NCI-H510A treated with DMSO at 0.1 percent for 48 hours (cell line): ENCODE measurements around the gene TSC22D1.

ENCODE experiments used
- DNase-seq: peaks from one replicate; lab custom pipeline; 2025; lab: John Stamatoyannopoulos, UW

The TSC22D1 gene

DNA sequence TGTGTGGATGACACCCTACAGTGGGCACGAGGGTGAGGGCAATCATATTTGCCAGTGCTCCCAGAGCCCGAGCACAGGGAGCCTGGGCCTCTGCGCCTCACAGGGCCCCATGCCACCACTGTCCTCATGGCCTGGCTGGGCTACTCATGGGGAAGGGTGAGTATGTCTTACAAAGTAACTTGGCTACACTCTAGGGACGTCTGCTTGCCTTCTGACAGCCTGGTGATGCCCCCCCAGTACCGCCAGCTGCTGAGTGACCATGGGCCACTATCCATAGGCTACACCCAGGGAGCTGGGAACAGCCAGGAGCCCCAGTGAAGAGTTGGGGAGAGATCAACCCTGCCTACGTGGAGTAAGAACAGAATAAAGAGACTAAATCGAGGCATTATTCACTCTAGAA lies 123.7 kb downstream of the TSC22D1 start:
- DNase-seq = no peak

DNA sequence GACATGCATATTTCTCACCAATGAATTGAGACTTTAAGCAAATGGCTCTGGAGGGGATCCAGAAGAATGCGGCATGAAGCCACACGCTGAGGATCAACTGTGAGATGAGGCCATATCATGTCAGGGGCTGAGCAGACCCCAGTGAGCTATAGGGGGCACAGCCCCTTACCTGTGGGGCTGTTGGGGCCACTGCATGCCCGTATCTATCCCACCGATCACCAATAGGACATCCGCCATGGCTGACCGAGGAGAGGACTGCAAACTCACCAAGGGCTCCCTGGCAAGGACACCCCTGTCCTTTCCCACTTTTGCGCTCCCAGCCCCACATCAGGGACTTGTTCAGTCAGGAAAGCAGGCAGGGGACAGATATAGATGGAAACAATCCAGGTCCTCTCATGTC lies 124.5 kb downstream of the TSC22D1 start:
- DNase-seq = no peak

- DNase-seq = no peak
Measured at GRCh38 chr13:44451126-44451525, 125.0 kb downstream of the TSC22D1 start.

- DNase-seq = no peak
Measured at GRCh38 chr13:44449999-44450821, 125.9 kb downstream of the TSC22D1 start.

GRCh38 chr13:44448875-44449274 lies 127.3 kb downstream of the TSC22D1 start:
- DNase-seq = no peak

DNA sequence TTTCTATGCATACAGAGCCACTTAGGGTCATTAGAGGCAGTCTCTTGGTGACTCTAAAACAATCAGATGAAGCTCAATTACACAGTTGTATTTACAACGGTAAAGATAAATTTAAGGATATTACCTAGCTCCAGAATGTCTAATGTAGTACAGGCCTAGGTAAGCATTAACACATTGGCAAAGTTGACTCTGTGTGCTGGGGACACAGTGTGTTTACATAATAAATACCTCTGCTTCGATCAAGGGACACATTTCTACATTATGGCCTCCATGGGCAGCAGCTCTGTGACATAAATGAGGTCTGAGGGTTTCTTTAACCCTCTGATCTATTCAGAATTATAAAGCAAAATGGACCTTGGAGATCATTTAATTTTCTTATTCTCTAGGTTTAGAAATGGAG lies 127.8 kb downstream of the TSC22D1 start:
- no peak for DNase-seq

- no peak for DNase-seq
Measured at GRCh38 chr13:44447783-44448321, 128.3 kb downstream of the TSC22D1 start.

DNA sequence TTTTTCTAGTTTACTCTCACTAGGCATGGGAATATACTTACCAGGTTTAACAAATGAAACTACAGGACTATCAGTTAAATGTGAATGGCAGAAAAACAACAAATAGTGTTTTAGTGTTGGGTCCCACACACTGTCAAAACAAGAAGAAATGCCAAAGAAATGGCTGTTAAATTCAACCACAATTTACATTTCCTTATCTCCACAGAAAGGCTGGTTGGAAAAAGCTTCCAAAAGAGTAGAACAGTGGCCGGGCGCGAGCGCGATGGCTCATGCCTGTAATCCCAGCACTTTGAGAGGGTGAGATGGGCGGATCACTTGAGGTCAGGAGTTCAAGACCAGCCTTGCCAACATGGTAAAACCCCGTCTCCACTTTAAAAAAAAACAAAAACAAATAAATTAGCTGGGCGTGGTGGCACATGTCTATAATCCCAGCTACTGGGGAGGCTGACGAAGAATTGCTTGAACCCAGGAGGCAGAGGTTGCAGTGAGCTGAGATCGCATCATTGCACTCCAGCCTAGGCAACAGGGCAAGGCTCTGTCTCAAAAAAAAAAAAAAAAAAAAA lies 136.0 kb downstream of the TSC22D1 start:
- DNase-seq = no peak

- no peak for DNase-seq
Measured at GRCh38 chr13:44439452-44440024, 136.6 kb downstream of the TSC22D1 start.

GRCh38 chr13:44438234-44438579 lies 137.9 kb downstream of the TSC22D1 start:
- no peak for DNase-seq

GRCh38 chr13:44437356-44438233 lies 138.5 kb downstream of the TSC22D1 start:
- peak; percentile 4 for DNase-seq

DNA sequence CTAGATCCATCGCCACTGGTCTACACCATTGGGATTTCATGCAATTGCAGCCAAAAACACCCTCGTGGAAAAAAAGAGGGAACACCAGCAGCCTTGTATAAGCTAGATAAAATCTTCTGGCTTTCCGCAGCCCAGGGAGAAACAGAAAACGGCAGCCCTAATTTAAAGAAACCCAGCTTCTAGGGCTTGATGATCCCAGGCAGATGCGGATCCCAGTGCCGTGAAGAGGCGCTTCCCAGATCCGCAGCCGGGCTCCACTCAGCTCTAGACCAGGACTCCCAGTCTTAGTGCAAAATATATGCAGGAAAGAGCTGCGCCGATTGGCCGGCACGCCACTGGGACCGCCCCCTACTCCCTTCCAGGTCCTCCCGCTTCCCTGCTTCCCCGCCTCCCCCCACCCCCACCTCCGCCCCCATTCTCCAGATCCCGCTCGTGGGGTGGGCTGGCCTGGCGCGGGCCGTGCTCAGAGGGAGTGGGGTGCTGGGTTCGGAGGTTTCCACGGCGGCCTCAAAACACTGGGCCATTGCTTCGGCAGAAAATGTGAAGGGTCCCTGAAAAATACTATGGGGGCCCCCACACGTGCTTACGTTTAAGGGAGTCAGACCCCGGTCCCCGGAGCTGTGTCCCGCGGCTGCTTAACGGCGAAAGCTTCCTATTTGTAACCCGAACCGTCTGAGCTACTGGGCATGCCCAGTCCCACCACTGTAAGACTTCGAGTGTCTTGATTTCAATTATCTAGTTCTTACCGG lies 139.4 kb downstream of the TSC22D1 start:
- DNase-seq = peak; percentile 56

- DNase-seq = no peak
Measured at GRCh38 chr13:44435919-44436510, 140.1 kb downstream of the TSC22D1 start.

- DNase-seq = peak; percentile 80
Measured at GRCh38 chr13:44435142-44435918, 140.8 kb downstream of the TSC22D1 start.

GRCh38 chr13:44434766-44435141 lies 141.4 kb downstream of the TSC22D1 start:
- no peak for DNase-seq

DNA sequence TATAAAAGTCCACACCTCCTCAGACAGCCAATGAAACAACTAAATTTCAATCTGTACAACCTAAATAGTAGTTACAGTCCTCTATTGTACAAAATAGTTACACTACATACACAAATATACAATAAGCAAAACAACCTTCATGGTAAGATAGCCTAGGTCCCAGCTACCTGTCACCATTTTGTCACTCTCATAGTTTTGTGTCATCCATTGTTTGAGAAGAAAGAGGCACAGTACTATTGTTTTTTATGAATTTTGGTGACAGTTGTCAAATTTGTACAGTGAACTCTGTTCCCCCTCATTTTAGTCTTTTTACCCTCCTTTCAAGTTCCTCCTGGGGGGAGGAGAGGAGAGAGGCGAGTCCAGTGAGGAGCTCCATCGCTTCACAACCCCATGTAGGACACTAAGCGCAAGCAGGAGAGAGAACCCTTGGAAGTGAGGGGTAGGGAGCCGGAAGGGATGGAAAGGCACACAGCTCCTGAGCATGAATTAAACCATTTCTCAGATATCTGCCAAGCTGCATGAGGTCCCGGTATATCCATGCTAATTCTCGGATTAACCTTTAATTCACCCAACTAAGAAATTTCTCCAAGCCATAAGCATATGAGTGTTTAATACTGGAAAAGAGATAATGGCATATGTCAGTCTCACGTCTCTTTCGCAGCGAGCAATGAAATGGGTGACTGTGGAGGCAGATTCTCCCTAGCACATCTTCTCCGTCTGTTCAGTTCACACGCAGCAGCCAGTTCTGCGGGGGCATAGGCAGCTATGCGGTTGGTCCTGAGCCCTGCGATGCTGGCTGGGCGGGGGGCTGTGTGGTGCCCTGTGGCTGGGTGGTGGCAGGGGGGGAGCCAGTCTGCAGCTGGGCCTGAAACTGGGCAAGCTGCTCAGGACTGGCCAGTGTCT lies 142.0 kb downstream of the TSC22D1 start:
- DNase-seq = no peak

GRCh38 chr13:44432650-44433049 lies 143.5 kb downstream of the TSC22D1 start:
- no peak for DNase-seq

DNA sequence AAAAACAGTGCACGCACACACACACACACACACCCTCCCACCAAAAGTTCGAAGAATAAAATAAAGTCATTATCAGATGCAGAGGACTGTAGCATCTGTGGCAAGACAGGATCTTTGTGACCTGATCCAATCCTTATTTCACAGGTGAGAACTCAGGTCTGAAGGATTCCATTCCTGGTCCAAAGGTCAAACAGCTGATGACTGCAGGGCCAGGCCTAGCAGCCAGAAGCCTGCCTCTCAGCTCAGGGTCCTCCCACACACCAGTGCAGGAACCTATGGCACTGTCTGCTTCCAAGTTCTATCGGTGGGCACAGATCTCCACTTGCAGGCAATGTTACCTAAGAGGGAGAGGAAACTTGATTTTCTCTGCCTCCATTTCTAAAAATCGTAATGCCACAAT lies 145.0 kb downstream of the TSC22D1 start:
- no peak for DNase-seq

DNA sequence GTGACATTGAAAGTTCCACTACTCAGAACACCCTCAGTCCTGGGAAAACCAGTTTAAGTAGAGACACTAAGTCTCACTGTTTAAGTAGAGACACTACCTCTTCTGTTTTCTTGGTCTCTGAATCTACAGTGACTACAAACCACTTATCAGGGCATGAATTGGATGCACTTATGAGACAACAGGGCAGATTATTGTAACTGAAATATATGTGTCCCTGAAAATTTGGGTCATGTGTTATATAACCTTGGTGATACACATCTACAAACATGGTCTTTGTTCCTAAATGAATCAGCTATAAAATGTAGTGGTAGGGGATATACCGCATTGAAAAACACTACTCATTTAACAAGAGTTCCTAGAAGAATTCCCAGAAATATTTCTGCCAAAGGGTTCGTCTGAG lies 146.8 kb downstream of the TSC22D1 start:
- no peak for DNase-seq
